Cerebellar cortex (tissue), 1 donor: ENCODE data around the gene TUBB2B.

Source experiments
- DNase-seq: peaks from one replicate; pipeline ENCODE4 v3.0.0-alpha.2; 2015; ENCODE audit warnings: low spot score

TUBB2B gene

GRCh38 chr6:3232017-3232945, 4.8 kb upstream of the TUBB2B start:
- DNase-seq = peak; percentile 67

GRCh38 chr6:3231247-3232016, 4.0 kb upstream of the TUBB2B start:
- DNase-seq = peak; percentile 92

DNA sequence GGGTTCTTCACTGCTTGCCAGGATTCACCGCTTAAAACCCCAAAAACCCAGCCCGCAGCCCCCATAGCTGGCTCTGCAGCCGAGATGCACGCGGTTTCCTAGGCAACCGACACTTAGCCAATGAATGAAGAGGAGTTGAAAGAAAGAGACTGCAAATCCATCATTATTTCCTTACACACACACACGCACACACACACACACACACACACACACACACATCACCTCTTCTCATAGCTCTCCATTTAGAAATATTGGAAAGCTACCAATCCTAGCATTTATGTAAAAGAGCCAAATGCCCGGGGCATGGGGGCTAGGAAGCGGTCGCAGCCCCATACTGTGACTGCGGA, 3.4 kb upstream of the TUBB2B start:
- peak; percentile 89 for DNase-seq

DNA sequence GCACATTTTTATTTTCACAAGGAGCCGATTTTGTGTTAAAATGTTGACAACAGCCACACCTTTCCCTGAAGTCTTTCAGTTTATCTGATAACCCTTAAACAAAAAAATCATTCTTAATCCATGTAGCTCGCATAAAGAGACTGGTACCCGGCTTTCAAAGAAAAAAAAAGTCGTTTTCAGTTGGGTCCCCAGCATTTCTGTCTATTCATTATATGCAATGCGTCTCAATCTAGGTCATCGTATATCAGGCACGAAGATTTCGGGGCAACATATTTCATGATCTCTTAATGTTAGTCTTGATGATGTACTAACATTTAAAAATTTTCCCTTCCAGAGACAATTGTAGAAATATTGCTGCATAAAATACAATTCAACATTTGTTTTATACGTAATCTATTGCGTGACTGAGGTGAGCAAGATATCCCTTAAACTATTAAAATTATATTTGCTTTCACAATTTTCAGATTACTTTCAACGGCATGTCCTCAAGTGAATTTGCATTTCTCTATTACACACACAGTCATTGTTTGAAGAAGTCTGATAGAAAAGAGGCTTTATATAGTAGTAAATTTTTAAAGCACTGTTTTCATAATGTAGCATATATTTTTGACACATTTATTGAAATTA, 2.9 kb upstream of the TUBB2B start:
- no peak for DNase-seq

GRCh38 chr6:3229566-3230178, 2.2 kb upstream of the TUBB2B start:
- peak; percentile 43 for DNase-seq

DNA sequence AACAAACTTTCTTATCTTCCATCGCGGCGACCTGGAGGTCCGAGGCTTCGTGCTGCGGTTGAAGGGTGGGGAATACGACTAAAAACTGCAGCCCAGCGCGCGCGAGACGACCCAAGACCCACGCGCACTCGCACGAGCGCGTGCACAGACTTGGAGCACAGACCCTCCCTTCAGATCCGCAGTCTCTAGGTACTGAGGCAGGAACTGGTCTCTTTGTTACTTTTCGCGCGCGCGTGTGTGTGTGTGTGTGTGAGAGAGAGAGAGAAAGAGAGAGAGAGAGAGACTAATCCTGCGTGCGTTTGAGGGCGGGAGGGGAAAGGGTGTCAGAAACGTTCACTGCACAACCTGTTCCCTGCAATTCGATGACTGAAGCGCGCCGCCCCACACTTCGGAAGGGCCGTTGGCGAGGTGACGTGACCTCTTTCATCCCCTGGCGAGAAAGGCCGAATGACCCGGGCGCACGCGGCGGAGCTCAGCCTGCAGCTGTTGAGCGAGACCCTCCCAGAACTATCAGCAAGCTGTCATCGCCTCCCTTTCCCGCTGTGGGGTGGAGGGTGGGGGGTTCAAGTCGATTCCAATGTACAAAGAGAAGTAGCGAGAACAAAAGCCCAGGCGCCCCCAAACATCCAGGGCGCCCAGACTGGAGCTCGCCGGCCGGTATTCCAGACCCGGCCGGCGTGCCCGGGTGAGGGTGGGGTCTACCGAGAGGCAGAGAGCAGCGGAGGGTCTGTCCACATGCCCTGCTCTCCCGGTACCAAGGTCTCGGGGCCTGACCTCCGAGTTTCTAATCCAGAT, 1.5 kb upstream of the TUBB2B start:
- DNase-seq = no peak

DNA sequence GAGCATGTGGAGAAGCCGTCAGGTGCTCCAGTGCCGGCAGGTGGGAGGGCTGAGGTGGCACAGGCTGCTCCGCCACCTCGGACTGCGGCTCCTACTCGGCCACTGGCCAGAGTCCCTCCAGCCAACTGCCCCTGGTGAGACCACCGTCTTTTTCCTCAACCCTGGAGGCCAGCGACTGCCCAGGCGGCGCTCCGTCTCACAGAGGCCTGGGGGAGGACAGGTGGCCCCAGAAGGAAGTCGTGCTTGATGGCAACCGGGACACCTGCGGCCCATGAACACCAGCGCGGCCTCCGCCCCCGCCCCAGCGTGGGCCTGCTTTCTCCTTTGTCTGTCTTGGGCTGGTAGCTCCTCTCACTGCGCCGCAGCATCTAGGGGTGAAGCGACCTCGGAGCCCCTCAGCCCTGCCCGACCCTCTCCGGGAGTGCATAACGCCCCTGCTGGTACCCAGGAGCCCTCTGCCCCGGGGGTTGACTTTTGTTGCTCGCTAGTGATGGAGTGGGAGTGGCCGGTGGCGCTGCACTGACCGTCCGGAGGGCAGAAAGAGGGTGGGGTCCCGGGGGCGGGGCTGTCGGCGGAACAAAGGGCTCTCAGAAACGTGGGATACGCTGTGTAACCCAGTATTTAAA, 706 bp upstream of the TUBB2B start:
- DNase-seq = no peak

DNA sequence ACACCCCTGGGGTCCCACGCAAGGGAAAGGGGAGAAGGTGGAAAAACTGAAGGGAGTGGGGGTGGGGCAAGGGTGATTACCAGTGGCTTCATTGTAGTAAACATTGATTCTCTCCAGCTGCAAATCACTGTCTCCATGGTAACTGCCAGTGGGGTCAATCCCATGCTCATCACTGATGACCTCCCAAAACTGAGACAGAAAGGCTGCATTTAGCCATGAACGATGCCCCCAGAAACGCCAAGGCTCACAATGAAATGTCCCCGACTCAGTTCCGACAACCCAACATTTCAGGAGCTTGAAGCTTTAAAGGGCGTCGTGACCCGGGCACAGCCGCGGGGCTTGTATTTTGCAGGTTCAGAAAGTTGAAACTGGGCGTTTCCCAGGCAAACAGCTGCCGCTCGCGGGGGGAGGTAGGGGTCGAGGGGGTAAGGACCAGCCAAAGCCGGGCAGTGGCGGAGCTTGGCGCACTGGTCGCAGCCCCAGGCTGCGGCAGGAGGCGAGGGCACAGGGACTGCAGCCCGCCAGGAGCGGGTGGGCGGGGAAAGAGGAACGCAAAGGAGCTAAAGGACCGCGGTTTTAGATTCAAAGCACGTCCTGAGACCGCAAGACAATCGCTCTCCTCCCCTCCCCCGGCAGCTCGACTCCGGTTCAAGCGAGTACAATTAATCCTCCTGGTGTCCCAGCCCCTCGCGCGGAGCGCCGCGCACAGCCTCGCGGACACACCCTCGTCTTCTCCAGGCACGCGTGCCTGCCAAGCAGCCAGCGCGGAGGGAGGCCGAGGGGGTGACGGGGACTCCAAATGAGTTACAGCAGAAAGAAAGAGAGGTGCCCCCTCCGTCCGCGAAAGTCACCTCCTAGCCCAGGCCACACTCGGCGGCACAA, 731 bp downstream of the TUBB2B start:
- no peak for DNase-seq

GRCh38 chr6:3226042-3226441, 1.4 kb downstream of the TUBB2B start:
- no peak for DNase-seq

GRCh38 chr6:3222506-3223038, 4.9 kb downstream of the TUBB2B start:
- DNase-seq = no peak

DNA sequence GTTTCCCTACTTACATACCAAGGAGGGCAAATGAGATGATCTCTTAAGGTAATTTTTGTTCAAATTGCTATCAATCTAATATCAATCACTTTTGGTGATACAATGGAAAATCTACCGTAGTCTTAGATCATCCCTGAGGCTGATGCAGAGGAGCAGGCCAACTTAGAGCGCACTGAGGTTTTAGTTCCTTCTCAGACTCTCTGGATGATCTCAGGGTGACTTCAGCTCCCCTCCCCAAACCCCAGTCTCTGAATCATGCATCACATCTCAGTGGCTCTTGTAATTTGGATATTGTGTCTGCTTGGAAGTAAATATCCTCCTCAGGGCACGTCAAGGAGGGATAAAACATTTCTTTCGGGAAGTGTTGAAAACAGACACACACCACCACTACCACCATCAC, 5.9 kb downstream of the TUBB2B start:
- no peak for DNase-seq

DNA sequence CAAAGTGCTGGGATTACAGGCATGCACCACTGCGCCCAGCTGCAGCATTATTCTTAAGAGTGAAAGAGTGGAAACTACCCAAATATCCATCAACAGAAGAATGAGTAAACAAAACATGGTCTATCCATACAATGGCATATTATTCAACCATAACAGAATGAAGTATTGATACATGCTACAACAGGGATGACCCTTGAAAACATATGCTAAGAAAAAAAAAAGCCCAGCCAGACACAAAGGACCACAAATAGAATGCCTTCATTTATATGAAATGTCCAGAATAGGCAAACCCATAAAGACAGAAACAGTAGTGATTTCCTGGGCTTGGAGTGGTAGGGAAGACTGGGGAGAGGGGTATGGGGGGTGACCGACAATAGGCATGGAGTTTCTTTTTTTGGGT, 7.1 kb downstream of the TUBB2B start:
- DNase-seq = no peak

GRCh38 chr6:3218266-3218665, 9.2 kb downstream of the TUBB2B start:
- DNase-seq = no peak

- no peak for DNase-seq
Observed at GRCh38 chr6:3217286-3217685, 10.2 kb downstream of the TUBB2B start.

DNA sequence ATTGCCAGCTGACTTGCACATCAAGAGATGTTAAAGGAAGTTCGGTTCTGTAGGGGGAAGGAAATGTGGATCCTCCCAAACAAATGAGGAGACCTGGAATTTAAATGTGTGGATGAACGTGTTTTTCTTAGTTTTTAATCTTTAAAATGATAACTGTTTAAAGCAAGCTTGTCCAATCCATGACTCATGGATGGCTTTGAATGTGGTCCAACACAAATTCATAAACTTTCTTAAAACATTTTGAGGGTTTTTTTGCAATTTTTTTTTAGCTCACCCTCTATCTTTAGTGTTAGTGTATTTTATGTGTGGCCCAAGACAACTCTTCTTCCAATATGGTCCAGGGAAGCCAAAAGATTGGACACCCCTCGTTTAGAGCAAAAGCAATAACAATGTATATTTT, 12.6 kb downstream of the TUBB2B start:
- no peak for DNase-seq

DNA sequence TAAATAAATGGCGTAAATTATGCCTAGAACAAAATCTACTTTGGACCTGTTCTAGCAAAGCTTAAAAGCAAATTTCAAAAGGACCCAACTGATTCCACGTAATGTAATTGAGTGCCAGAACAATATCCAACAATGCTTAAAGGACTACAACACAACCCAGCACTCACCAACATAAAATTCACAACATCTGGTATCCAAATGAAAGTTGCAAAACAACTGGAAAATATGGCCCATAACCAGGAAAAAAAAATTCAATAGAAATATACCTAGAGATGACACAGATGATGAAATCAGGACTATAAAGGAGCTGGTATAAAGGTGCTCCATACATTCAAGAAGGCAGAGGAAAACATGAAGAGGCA, 14.1 kb downstream of the TUBB2B start:
- no peak for DNase-seq

GRCh38 chr6:3212261-3212660, 15.2 kb downstream of the TUBB2B start:
- no peak for DNase-seq

- DNase-seq = no peak
Observed at GRCh38 chr6:3211681-3212080, 15.8 kb downstream of the TUBB2B start.

DNA sequence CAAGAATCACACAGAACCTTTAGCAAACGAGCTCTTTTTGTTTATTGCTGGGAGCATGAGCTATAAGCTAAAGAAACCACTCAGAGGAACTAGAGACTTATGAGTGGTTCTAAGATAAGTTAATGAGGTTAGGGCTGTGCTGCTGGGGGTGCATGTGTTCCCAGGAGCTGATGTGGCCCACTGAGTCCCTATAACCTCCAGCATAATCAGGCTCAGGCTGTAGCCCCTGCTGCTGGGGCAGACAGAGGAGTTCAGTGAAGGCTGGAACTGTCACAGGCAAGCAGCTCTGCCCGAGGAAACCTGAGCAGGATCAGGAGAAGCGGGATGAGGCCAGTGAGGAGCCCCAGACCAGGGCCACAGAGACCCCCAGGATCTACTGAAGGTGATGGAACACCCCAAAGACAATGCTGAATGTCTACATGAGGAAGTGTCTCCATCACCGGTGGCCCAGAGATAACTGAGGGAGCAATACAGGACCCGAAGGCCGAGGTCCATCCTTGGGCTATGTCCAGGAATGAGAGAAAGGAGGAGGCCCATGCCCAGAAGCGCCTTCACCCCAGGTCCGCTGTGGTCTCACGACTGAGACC, 17.3 kb downstream of the TUBB2B start:
- DNase-seq = no peak
